Bronchial epithelial cell (primary cell): Measurements from ENCODE around the gene TBCD. TPM values are rescaled to one million over a fixed set of nuclear protein-coding genes. Genes with fewer than 3 reads are reported as not detected.
A peak's percentile ranks its signal among the peaks of the same experiment; 100 is the strongest.

Source experiments
- DNase-seq: peaks from one replicate; pipeline ENCODE4 v3.0.0-alpha.2; 2010; ENCODE audit warnings: low read depth
- FAIRE-seq: peaks from 2 replicates; lab custom pipeline; 2011; peaks lifted over from hg19 to GRCh38; lab: Jason Lieb, UNC
- H3K27me3 ChIP-seq: 2 replicates; pipeline ENCODE4 v1.5.1; 2011; ENCODE audit warnings: low read length; ENCODE audit not compliant: control insufficient read depth, insufficient read depth
- H3K36me3 ChIP-seq: 2 replicates; pipeline ENCODE4 v1.5.1; 2011; ENCODE audit warnings: low read length; ENCODE audit not compliant: control insufficient read depth, insufficient read depth
- H3K4me3 ChIP-seq: 2 replicates; pipeline ENCODE4 v1.5.1; 2011; ENCODE audit warnings: mild to moderate bottlenecking, low read depth, low read length, control low read depth
- total RNA-seq: library from RNA; depleted of rRNA; stranded (reverse); fragments of >200 nt; gene quantifications from 2 replicates; pipeline ENCODE4 v1.2.1, GENCODE V29; 2014
- TF ChIP-seq, protein P1 (sequence below): IDR thresholded peaks from 2 replicates; pipeline ENCODE4 v1.5.1; 2011; ENCODE audit warnings: mild to moderate bottlenecking, moderate library complexity, low read length, control low read depth, inconsistent platforms; ENCODE audit not compliant: insufficient read depth, severe bottlenecking

Gene TBCD
- total RNA-seq, 1 donor from 2014 or later, result 22.6 TPM

- peaks cover 3% of the 10 kb centered on the region for H3K36me3 ChIP-seq
- FAIRE-seq (peak; percentile 81), DNase-seq (peak; percentile 96)
- TF ChIP-seq, protein P1, sequence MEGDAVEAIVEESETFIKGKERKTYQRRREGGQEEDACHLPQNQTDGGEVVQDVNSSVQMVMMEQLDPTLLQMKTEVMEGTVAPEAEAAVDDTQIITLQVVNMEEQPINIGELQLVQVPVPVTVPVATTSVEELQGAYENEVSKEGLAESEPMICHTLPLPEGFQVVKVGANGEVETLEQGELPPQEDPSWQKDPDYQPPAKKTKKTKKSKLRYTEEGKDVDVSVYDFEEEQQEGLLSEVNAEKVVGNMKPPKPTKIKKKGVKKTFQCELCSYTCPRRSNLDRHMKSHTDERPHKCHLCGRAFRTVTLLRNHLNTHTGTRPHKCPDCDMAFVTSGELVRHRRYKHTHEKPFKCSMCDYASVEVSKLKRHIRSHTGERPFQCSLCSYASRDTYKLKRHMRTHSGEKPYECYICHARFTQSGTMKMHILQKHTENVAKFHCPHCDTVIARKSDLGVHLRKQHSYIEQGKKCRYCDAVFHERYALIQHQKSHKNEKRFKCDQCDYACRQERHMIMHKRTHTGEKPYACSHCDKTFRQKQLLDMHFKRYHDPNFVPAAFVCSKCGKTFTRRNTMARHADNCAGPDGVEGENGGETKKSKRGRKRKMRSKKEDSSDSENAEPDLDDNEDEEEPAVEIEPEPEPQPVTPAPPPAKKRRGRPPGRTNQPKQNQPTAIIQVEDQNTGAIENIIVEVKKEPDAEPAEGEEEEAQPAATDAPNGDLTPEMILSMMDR, result peak; percentile 4
- no peaks in the 10 kb centered on the region for H3K27me3 ChIP-seq
- peak overlapping the region; percentile 30 for H3K4me3 ChIP-seq
Observed at GRCh38 chr17:82875407-82875856, 123.6 kb downstream of the TBCD start.

GRCh38 chr17:82876149-82876548 lies 124.3 kb downstream of the TBCD start:
- peak; percentile 55 for FAIRE-seq
- DNase-seq, result peak; percentile 98
- Histone ChIP-seq H3K36me3 (peaks cover 3% of the 10 kb centered on the region), H3K4me3 (no peak overlapping the region), H3K27me3 (no peaks in the 10 kb centered on the region)
- TF ChIP-seq, protein P1, result peak; percentile 2

DNA sequence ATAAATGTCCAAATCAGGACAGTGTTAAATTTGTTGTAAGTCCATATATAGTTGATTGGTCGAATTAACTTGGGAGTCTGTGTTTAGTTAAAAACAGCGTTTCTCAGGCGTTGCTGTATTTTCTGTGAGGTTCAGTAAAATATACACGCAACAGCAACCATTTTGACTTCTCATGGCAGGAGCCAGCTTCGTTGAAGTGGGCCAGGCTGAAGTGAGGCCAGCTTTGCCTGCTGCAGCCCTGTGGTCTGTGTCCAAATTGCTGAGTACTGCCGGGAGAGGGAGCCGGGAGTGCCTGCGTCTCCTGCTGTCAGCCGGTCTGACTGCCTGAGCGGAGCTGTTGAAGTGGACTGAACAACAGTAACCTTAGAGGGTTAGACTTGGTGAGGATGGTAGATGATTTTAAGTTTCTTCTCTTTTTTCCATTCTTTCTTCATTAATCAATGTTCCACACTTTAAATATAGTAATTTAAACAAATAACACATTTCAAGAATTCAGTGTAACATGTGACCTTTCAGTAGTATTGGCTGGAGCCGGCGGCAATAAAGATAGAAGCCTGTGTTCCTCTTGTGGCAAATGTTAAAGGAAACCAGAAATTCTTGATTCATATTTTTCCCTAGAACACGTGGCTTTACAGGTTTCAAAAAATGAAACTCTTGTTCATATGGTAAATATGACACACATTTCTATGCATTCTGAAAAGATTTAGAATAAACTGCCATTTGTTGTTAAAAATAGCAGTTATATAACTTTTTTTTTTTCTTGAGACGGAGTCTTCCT lies 124.9 kb downstream of the TBCD start:
- FAIRE-seq (peak; percentile 77), DNase-seq (peak; percentile 80)
- Histone ChIP-seq H3K4me3 (no peak overlapping the region), H3K27me3 (no peaks in the 10 kb centered on the region), H3K36me3 (peaks cover 3% of the 10 kb centered on the region)
- TF ChIP-seq, protein P1, result peak; percentile 77

DNA sequence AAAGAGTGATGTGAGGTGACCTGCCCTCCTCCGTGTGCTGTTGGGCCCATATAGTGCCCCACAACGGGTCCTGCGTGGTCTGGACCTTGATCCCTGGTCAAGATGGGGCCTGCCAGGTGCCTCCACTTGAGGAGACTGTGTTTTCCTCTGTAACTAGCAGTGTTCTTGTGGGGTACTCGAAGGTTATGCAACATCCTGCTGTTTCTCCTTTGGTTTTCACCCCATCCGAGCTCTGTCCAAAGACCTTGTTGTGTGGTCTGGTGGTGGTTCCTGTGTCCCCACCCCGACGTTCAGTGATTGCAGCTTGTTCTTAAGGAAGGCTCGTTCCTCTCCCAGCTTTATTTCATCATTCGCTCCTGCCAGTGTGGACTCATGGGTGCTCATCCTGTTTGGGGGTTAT lies 126.7 kb downstream of the TBCD start:
- peak; percentile 43 for FAIRE-seq

DNA sequence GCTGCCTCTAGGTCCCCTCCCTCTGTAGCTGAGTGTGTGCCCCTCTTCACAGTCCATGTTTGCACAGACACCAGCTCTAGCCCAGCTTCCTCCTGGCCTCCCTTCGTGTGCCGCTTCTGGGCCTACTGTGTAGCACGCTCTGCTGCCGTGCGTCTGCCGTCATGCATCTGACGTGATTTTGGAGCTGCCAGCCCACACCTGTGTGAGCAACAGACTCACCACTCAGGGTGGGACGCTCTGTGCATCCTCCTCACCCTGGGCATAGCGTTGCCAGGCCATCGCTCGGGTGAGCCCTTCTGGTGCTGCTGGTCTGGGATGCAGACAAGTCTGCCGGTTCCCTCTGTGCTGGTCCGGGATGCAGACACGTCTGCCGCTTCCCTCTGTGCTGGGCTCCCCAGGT lies 127.4 kb downstream of the TBCD start:
- FAIRE-seq (no peak), DNase-seq (no peak)
- TF ChIP-seq, protein P1, result no peak
- Histone ChIP-seq H3K36me3 (no peaks in the 10 kb centered on the region), H3K27me3 (no peaks in the 10 kb centered on the region), H3K4me3 (no peak overlapping the region)

More for the DNA sequence above, 126.7 kb downstream of the TBCD start:
- Histone ChIP-seq H3K36me3 (no peaks in the 10 kb centered on the region), H3K4me3 (no peak overlapping the region), H3K27me3 (no peaks in the 10 kb centered on the region)
- TF ChIP-seq, protein P1, result no peak
- DNase-seq, result no peak
